ENCODE data around the gene RAD51AP1. TPM values are rescaled to one million over a fixed set of nuclear protein-coding genes. Genes with fewer than 3 reads are reported as not detected.

The RAD51AP1 gene
- total RNA-seq, 4 donors from 2014 or later: 0.40 to 0.74 (median 0.54) TPM; not detected in 1

DNA sequence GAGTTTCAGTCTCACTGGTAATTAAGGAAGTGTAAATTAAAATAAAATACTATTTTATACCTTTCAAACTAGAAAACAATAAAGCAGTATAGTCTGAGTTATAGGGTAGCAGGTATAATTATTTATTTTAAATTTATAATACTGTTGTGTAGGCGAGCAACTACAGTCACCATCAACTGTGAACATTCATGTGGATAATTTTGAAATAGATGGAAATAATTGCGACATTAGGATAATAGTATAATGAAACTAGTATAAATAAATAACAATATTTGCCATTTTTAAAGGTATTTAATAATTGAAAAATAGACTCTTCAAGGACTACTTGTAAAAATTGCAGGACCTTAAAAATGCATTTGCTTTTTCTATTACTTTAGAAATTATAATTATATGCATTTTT is 19.5 kb downstream of the RAD51AP1 start:
- no peak for TF ChIP-seq POLR2AphosphoS5 (IDR thresholded peaks at IDR 0.05)
- no peak for TF ChIP-seq EP300 (IDR thresholded peaks at IDR 0.05)
- TF ChIP-seq, protein P1, sequence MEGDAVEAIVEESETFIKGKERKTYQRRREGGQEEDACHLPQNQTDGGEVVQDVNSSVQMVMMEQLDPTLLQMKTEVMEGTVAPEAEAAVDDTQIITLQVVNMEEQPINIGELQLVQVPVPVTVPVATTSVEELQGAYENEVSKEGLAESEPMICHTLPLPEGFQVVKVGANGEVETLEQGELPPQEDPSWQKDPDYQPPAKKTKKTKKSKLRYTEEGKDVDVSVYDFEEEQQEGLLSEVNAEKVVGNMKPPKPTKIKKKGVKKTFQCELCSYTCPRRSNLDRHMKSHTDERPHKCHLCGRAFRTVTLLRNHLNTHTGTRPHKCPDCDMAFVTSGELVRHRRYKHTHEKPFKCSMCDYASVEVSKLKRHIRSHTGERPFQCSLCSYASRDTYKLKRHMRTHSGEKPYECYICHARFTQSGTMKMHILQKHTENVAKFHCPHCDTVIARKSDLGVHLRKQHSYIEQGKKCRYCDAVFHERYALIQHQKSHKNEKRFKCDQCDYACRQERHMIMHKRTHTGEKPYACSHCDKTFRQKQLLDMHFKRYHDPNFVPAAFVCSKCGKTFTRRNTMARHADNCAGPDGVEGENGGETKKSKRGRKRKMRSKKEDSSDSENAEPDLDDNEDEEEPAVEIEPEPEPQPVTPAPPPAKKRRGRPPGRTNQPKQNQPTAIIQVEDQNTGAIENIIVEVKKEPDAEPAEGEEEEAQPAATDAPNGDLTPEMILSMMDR (IDR thresholded peaks at IDR 0.05): no peak
- no peak for TF ChIP-seq POLR2A (IDR thresholded peaks at IDR 0.05)
- Histone ChIP-seq H3K36me3 (no peaks in the 10 kb centered on the region), H3K27me3 (peaks cover 11% of the 10 kb centered on the region), H3K4me3 (no peak overlapping the region), H3K9me3 (no peaks in the 10 kb centered on the region), H3K27ac (no peak overlapping the region), H3K4me1 (peaks cover 0 to 12% (median 3%) of the 10 kb centered on the region in 3 donors)
- 91 to 100% methylated on average over 2 of the region's 2 CpGs for WGBS, 2 donors (ENCODE audit: low coverage in 1 of 2)
- no peak for ATAC-seq

DNA sequence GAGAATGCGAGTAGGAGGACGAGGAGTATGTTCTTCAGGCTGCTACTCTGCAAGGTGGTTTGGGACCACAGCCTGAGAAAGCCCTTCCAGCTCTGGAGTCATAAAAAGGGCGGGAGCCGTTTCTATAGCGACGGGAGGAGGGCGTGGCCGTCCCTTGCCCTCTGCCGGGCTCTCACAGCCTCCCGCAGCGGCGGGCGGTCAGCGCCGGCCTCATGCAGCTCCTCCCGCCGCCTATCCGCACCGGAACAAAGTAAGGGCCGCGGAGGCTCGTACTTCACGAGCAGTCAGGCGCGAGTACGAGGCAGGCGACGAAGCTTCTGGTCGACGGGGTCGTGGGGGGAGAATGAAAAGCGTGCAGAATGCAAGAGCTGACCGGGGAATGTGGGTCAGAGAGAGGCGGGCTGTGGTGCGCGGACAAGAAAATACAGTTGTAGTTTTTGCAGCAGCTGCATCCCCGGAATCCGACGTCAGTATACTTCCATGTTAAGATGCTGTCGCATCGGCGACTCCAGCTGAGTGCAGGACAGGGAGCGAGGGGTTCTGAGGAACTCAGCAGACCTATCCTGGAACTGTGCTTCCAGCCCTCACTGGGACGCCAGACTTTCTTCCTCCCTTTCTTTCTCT is 23.5 kb downstream of the RAD51AP1 start, which contains the start of gene DYRK4:
DYRK4 (plus strand) TSS at position 175 of the 624 bp plus-strand sequence; CDS start at position 213, 38 bp downstream.
- Histone ChIP-seq H3K27me3 (peaks cover 11% of the 10 kb centered on the region), H3K9me3 (no peaks in the 10 kb centered on the region), H3K27ac (peak within 1 kb of the TSS in 2 of 4 donors; percentile 12), H3K4me3 (peak within 1 kb of the TSS; percentile 15 to 39), H3K36me3 (no peaks in the 10 kb centered on the region), H3K4me1 (peaks cover 0 to 12% (median 3%) of the 10 kb centered on the region in 3 donors)
- peak; percentile 88 for ATAC-seq
- TF ChIP-seq, protein P1 (IDR thresholded peaks at IDR 0.05): peak in 1 of 4 experiments; percentile 9
- TF ChIP-seq POLR2A (IDR thresholded peaks at IDR 0.05) (peak in 1 of 2 donors; percentile 33), EP300 (IDR thresholded peaks at IDR 0.05) (no peak)
- WGBS, 2 donors (ENCODE audit: low coverage in 1 of 2): 8 to 22% methylated on average over 9 to 18 of the region's 44 CpGs

DNA sequence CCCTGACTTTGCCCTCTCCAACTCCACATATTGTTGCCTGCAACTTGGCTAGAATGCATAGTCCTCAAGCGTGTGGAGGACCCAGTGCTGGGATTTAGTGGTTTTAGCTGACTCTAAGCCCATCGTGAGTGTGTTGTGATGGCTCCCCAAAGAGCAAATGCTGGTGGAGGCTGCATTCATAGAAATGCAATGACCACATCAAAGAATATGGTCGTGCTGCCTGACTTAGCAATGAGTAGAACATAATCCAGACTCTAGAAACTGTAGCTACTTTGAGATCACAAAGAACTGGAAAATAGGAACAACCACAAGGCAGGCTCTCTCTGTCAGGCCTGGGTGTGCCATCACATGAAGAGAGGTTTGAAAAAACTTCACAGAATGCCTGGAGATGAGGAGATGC is 24.6 kb downstream of the RAD51AP1 start:
- Histone ChIP-seq H3K27me3 (peaks cover 11% of the 10 kb centered on the region), H3K4me1 (peaks cover 0 to 12% (median 3%) of the 10 kb centered on the region in 3 donors), H3K9me3 (no peaks in the 10 kb centered on the region), H3K4me3 (no peak overlapping the region), H3K36me3 (no peaks in the 10 kb centered on the region), H3K27ac (no peak overlapping the region)
- TF ChIP-seq POLR2A (IDR thresholded peaks at IDR 0.05) (no peak), EP300 (IDR thresholded peaks at IDR 0.05) (no peak), POLR2AphosphoS5 (IDR thresholded peaks at IDR 0.05) (no peak)
- TF ChIP-seq, protein P1 (IDR thresholded peaks at IDR 0.05): no peak
- no peak for ATAC-seq
- 80 to 95% methylated on average over 1 to 3 of the region's 3 CpGs for WGBS, 2 donors (ENCODE audit: low coverage in 1 of 2)

DNA sequence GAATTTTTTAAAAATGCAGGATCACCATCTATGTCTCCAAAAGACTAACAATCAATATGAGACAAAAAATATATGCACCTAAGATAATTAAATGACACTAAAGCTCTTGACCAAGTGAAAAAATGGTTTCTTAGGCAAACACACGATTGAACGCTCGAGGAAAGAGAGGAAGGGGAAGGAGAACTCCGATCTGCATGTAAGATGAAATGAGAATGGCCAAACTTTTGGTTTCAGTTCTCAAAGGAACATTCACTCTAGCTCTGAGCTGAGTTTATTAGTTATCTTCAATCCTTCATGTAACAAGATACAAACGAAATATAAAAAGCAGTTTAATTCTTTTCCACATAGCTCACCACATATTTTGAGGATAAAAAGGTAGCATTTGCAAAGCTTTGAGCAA is 26.1 kb downstream of the RAD51AP1 start:
- peaks cover 0 to 12% (median 3%) of the 10 kb centered on the region in 3 donors for H3K4me1 ChIP-seq
- H3K9me3 ChIP-seq: no peaks in the 10 kb centered on the region
- no peak for ATAC-seq
- 59 to 67% methylated on average over 5 of the region's 5 CpGs for WGBS, 2 donors (ENCODE audit: low coverage in 1 of 2)
- peak overlapping the region in 1 of 4 donors; percentile 3 for H3K27ac ChIP-seq
- H3K4me3 ChIP-seq: no peak overlapping the region
- no peak for TF ChIP-seq POLR2A (IDR thresholded peaks at IDR 0.05)
- no peak for TF ChIP-seq POLR2AphosphoS5 (IDR thresholded peaks at IDR 0.05)
- TF ChIP-seq, protein P1 (IDR thresholded peaks at IDR 0.05): no peak
- no peak for TF ChIP-seq EP300 (IDR thresholded peaks at IDR 0.05)
- peaks cover 11% of the 10 kb centered on the region for H3K27me3 ChIP-seq
- H3K36me3 ChIP-seq: no peaks in the 10 kb centered on the region

DNA sequence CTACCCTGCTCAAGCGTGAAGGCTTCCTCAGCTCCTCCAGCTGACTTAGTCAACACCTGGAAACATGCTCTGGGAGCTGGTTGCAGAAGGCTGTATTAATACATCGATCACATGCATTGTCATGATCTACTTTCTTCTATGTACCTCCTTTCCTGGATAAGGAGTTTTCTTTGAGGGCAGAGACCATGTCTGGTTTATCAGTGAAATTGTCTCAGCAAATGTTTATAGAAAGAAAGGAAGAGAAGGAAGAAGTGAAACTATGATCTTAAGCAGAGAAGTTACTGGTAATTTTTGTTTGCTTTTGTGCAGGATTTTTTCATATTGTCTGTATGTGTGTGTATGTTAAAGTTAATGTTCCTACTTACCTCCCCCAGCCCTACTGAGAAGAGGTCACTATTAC is 27.8 kb downstream of the RAD51AP1 start:
- no peak for ATAC-seq
- Histone ChIP-seq H3K9me3 (no peaks in the 10 kb centered on the region), H3K4me1 (peaks cover 0 to 12% (median 3%) of the 10 kb centered on the region in 3 donors), H3K27ac (no peak overlapping the region), H3K36me3 (no peaks in the 10 kb centered on the region), H3K27me3 (peaks cover 11% of the 10 kb centered on the region), H3K4me3 (no peak overlapping the region)
- TF ChIP-seq EP300 (IDR thresholded peaks at IDR 0.05) (no peak), POLR2A (IDR thresholded peaks at IDR 0.05) (no peak)
- TF ChIP-seq, protein P1 (IDR thresholded peaks at IDR 0.05): no peak
- WGBS, 2 donors (ENCODE audit: low coverage in 1 of 2): 63 to 70% methylated on average over 2 of the region's 2 CpGs

Measured in gastroesophageal sphincter (tissue), 4 donors.